Left lung (tissue), 10 donors: Measurements from ENCODE around the gene GOSR2. TPM values are rescaled to one million over a fixed set of nuclear protein-coding genes. Genes with fewer than 3 reads are reported as not detected.

Experiments
- ATAC-seq: fragments of 200-7000 bp; cut with Tn5 transposase; one replicate; pipeline ENCODE4 v1.9.1; 2020; ENCODE audit warnings: moderate library complexity
- DNase-seq, 4 donors: peaks; one replicate each; pipeline ENCODE4 v3.0.0-alpha.2; 2013 to 2020
- H3K27ac ChIP-seq, 2 donors: fragments of 200-600 bp; sonication (generic) in 1 of 2; one replicate each; pipeline versions ENCODE4 v1.5.0 to v1.8.0; 2020 to 2021
- H3K27me3 ChIP-seq, 2 donors: fragments of 200-600 bp; sonication (generic) in 1 of 2; one replicate each; pipeline versions ENCODE4 v1.5.0 to v1.8.0; 2020 to 2021
- H3K36me3 ChIP-seq, 2 donors: fragments of 200-600 bp; sonication (generic) in 1 of 2; one replicate each; pipeline versions ENCODE4 v1.5.0 to v1.8.0; 2020 to 2021
- H3K4me1 ChIP-seq, 2 donors: fragments of 200-600 bp; one replicate each; pipeline ENCODE4 v1.8.0; 2021
- H3K4me3 ChIP-seq, 2 donors: fragments of 200-600 bp; sonication (generic) in 1 of 2; one replicate each; pipeline versions ENCODE4 v1.5.0 to v1.8.0; 2020 to 2021; ENCODE audit warnings: mild to moderate bottlenecking in 1 of 2
- H3K9me3 ChIP-seq, 2 donors: fragments of 200-600 bp; sonication (generic) in 1 of 2; one replicate each; pipeline versions ENCODE4 v1.5.0 to v1.8.0; 2020 to 2021
- CTCF ChIP-seq, 2 donors: fragments of 200-600 bp; sonication (generic) in 1 of 2; IDR thresholded peaks; one replicate each; pipeline versions ENCODE4 v1.5.0 to v1.8.0; 2021; ENCODE audit warnings: antibody characterized with exemption in 2 of 2
- intact Hi-C, 2 donors: fragments of 100-400 bp; cut with DNase I; formaldehyde crosslinking; loops; one replicate each; pipeline versions ENCODE4 v1.11.2 to v1.14.2; 2022
- polyA plus RNA-seq, 6 donors: library from polyadenylated mRNA; unstranded; fragments of 120-200 nt; gene quantifications; one replicate each; pipeline ENCODE4 v1.2.1, GENCODE V29; 2013; ENCODE audit not compliant: insufficient read length in 6 of 6
- total RNA-seq, 2 donors: library from RNA; stranded (reverse); fragmentation: NEBNext Ultra II Directional; extraction: Animal tissue kit (Norgen Biotek cat#: 25700); gene quantifications; one replicate each; pipeline ENCODE4 v1.2.1, GENCODE V29; 2021
- donor health status: DM: no; HTN: yes; CAD: no.
- donor health status: DM: no; HTN: no; CAD: no.

Gene GOSR2
- total and polyA plus RNA-seq, 8 donors: 42.5 to 67.4 (median 47.6) TPM

- Histone ChIP-seq H3K4me1 (peaks cover 0 to 6% of the 10 kb centered on the region in 2 donors), H3K36me3 (no peaks in the 10 kb centered on the region), H3K4me3 (no peak overlapping the region), H3K9me3 (no peaks in the 10 kb centered on the region), H3K27ac (no peak overlapping the region), H3K27me3 (peaks cover 4 to 10% of the 10 kb centered on the region in 2 donors)
- ATAC-seq (no peak), DNase-seq (no peak)
- TF ChIP-seq CTCF (IDR thresholded peaks at IDR 0.05): no peak
- intact Hi-C loops: no loop called here
Measured at GRCh38 chr17:46886310-46886663, 36.7 kb upstream of the GOSR2 start.

- no peaks in the 10 kb centered on the region for H3K9me3 ChIP-seq
- DNase-seq (no peak), ATAC-seq (no peak)
- intact Hi-C loops: no loop called here
- TF ChIP-seq CTCF (IDR thresholded peaks at IDR 0.05): no peak
- H3K4me1 ChIP-seq: peaks cover 0 to 6% of the 10 kb centered on the region in 2 donors
- H3K36me3 ChIP-seq: no peaks in the 10 kb centered on the region
- peaks cover 4 to 13% of the 10 kb centered on the region in 2 donors for H3K27me3 ChIP-seq
- H3K4me3 ChIP-seq: no peak overlapping the region
- no peak overlapping the region for H3K27ac ChIP-seq
Measured at GRCh38 chr17:46887717-46888116, 35.2 kb upstream of the GOSR2 start.

- H3K4me3 ChIP-seq: no peak overlapping the region
- no peak overlapping the region for H3K27ac ChIP-seq
- H3K36me3 ChIP-seq: no peaks in the 10 kb centered on the region
- H3K27me3 ChIP-seq: peaks cover 4 to 23% of the 10 kb centered on the region in 2 donors
- no peak for TF ChIP-seq CTCF (IDR thresholded peaks at IDR 0.05)
- DNase-seq (no peak), ATAC-seq (no peak)
- intact Hi-C loops: no loop called here
- H3K9me3 ChIP-seq: no peaks in the 10 kb centered on the region
- peaks cover 0 to 6% of the 10 kb centered on the region in 2 donors for H3K4me1 ChIP-seq
Measured at GRCh38 chr17:46888727-46889126, 34.2 kb upstream of the GOSR2 start.

GRCh38 chr17:46889519-46889918, 33.4 kb upstream of the GOSR2 start:
- Histone ChIP-seq H3K9me3 (no peaks in the 10 kb centered on the region), H3K4me1 (peaks cover 0 to 6% of the 10 kb centered on the region in 2 donors), H3K27me3 (peaks cover 4 to 26% of the 10 kb centered on the region in 2 donors), H3K4me3 (no peak overlapping the region), H3K36me3 (no peaks in the 10 kb centered on the region), H3K27ac (no peak overlapping the region)
- intact Hi-C loops: no loop called here
- DNase-seq: no peak
- no peak for TF ChIP-seq CTCF (IDR thresholded peaks at IDR 0.05)
- ATAC-seq: no peak

- DNase-seq (no peak), ATAC-seq (peak; percentile 57)
- H3K9me3 ChIP-seq: no peaks in the 10 kb centered on the region
- TF ChIP-seq CTCF (IDR thresholded peaks at IDR 0.05): no peak
- peaks cover 0 to 6% of the 10 kb centered on the region in 2 donors for H3K4me1 ChIP-seq
- H3K27me3 ChIP-seq: peaks cover 4 to 27% of the 10 kb centered on the region in 2 donors
- no peak overlapping the region for H3K27ac ChIP-seq
- intact Hi-C loops: no loop called here
- H3K4me3 ChIP-seq: no peak overlapping the region
- no peaks in the 10 kb centered on the region for H3K36me3 ChIP-seq
Measured at GRCh38 chr17:46889992-46890564, 32.9 kb upstream of the GOSR2 start.
